Mammary epithelial cell (primary cell): ENCODE results near the gene KRTAP6-1.

Experiments used
- CTCF ChIP-seq, 2 donors: IDR thresholded peaks in 1 of 2; conservative IDR thresholded peaks in 1 of 2; 2 replicates each; pipeline ENCODE4 v1.5.1; 2011 to 2012; ENCODE audit warnings: inconsistent platforms in 2 of 2, low read length in 2 of 2, mild to moderate bottlenecking in 2 of 2, control low read depth in 1 of 2, low read depth in 1 of 2; ENCODE audit not compliant: insufficient read depth in 1 of 2; ENCODE audit errors: extremely low read depth in 1 of 2
- EZH2 ChIP-seq: IDR thresholded peaks from 2 replicates; pipeline ENCODE4 v1.6.1; 2012; ENCODE audit warnings: low read length, inconsistent platforms, borderline replicate concordance

GRCh38 chr21:30580132-30580531, 33.6 kb downstream of the KRTAP6-1 start:
- TF ChIP-seq EZH2, result no peak
- no peak for TF ChIP-seq CTCF (conservative IDR thresholded peaks at IDR 0.05 in 1 of 2, IDR thresholded peaks at IDR 0.05 in 1 of 2; ENCODE audit: extremely low read depth in 1 of 2, insufficient read depth in 1 of 2, low read depth in 1 of 2, low read length in 2 of 2)
